ENCODE measurements around the gene PAPSS1. TPM values are rescaled to one million over a fixed set of nuclear protein-coding genes. Genes with fewer than 3 reads are reported as not detected.

The PAPSS1 gene
- total and polyA plus RNA-seq, 9 of the 15 experiments (the other 6 are each of a cell fraction or from before 2014, with no cell fraction given): 21.1 to 53.9 (median 41.9) TPM

DNA sequence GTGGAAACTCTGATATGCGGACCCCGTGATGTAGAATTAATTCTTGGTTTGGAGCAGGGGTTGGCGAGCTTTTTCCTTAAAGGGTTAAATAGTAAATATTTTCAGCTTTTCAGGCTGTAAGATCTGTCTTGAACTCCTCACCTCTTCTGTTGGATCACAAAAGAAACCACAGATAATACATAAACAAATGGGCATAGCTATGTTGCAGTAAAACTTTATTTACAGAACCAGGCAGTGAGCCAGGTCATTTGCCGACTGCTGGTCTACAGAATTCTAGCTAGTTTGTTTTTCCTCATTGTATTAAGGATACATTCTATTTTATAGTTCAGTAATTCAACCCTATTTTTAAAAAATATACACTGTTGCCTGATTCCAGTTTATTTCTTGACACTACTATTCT lies 116.6 kb downstream of the PAPSS1 start:
- no peaks in the 10 kb centered on the region for H3K36me3 ChIP-seq (ENCODE audit: control insufficient read depth, insufficient read depth, low read length)
- no peaks in the 10 kb centered on the region for H3K9me1 ChIP-seq (ENCODE audit: control insufficient read depth, insufficient read depth, low read length)
- no peak overlapping the region for H3K9ac ChIP-seq (ENCODE audit: insufficient read depth in 1 of 2, low read depth in 2 of 2, low read length in 2 of 2)
- no peaks in the 10 kb centered on the region for H4K20me1 ChIP-seq (replicated peaks; ENCODE audit: control insufficient read depth, insufficient read depth, low read length)
- in situ Hi-C loops (cut with MboI): no loop called here
- H3K79me2 ChIP-seq (ENCODE audit: control insufficient read depth, insufficient read depth, low read length): no peaks in the 10 kb centered on the region
- no peak overlapping the region for H3K4me2 ChIP-seq (ENCODE audit: insufficient read depth, low read length)
- H2AFZ ChIP-seq (ENCODE audit: low read depth, low read length): no peak overlapping the region; the same call in 1 of the 2 replicates
- H3K9me3 ChIP-seq (replicated peaks; ENCODE audit: control insufficient read depth, insufficient read depth, low read depth, low read length): no peaks in the 10 kb centered on the region
- CTCF ChIA-PET (ENCODE audit: low intra/inter-chr PET ratio): no interaction called here
- H3K27ac ChIP-seq (ENCODE audit: extremely low read depth, low read depth, low read length): no peak overlapping the region
- intact Hi-C loops (cut with micrococcal nuclease): no loop called here
- H3K4me3 ChIP-seq: no peak overlapping the region
- POLR2A ChIA-PET: no interaction called here
- no peaks in the 10 kb centered on the region for H3K27me3 ChIP-seq (ENCODE audit: control insufficient read depth in 2 of 2, insufficient read depth in 2 of 2, low read length in 2 of 2)
- DNase-seq (ENCODE audit: extremely low read depth in 1 of 4, low spot score in 3 of 4) (no peak), ATAC-seq (no peak), FAIRE-seq (no peak)
- TF ChIP-seq SMAD2 (IDR thresholded peaks at IDR 0.05; ENCODE audit: low read depth, low read length) (no peak), ZBTB40 (IDR thresholded peaks at IDR 0.05) (peak; percentile 29; the same call in 1 of the 2 replicates), ZBTB40 (CRISPR knock-in tag; IDR thresholded peaks at IDR 0.05) (no peak)
- no TSS peak for BruUV-seq (replicated peaks)
- no peaks in the 10 kb centered on the region; a peak in 1 of 5 replicates for H3K4me1 ChIP-seq (replicated peaks in 1 of 2; ENCODE audit: control insufficient read depth in 2 of 2, insufficient read depth in 2 of 2, low read length in 2 of 2)
- 10% methylated on average over 4 of the region's 4 CpGs for WGBS (ENCODE audit: insufficient coverage, low coverage, missing lambda C conversion rate)

Measured in K562 (cell line).